ENCODE measurements around the gene RBP3. TPM values are rescaled to one million over a fixed set of nuclear protein-coding genes. Genes with fewer than 3 reads are reported as not detected.

The RBP3 gene
- total and polyA plus RNA-seq, 9 donors: 0.04 to 0.11 (median 0.07) TPM; not detected in 1

DNA sequence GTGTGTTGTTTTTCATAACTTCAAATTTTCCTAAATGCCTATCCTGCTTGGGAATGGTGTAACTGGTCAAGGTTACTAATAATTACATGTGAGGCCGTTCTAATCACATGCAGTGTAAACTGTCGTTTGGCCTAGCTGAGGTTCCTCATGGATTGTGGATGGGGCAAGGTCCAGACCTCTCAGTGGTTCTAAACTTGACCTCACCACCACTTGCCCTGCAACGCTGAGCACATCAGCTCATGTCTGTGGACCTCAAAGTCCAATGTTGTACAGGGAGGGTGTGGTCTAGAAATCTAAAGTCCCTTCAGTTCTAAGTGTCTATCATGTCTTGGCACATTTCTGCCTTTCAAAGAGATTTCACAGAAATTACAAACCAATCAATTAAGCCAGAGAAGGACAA is 15.6 kb downstream of the RBP3 start:
- no peak overlapping the region for H3K27ac ChIP-seq (ENCODE audit: low read length)
- no peaks in the 10 kb centered on the region for H3K27me3 ChIP-seq (ENCODE audit: control insufficient read depth, insufficient read depth, low read length)
- no peak for DNase-seq
- H3K9me3 ChIP-seq (replicated peaks; ENCODE audit: control insufficient read depth, low read depth, low read length): no peaks in the 10 kb centered on the region
- H3K4me3 ChIP-seq (ENCODE audit: low read length): no peak overlapping the region
- peaks cover 35% of the 10 kb centered on the region for H3K4me1 ChIP-seq (ENCODE audit: control insufficient read depth, insufficient read depth, low read length)
- peaks cover 2% of the 10 kb centered on the region for H3K36me3 ChIP-seq (ENCODE audit: control insufficient read depth, insufficient read depth, low read length)
- 80% methylated on average over 2 of the region's 3 CpGs for WGBS (ENCODE audit: insufficient coverage)

- WGBS (ENCODE audit: insufficient coverage): 55% methylated on average over 4 of the region's 4 CpGs
- Histone ChIP-seq H3K4me3 (ENCODE audit: low read length) (no peak overlapping the region), H3K27me3 (ENCODE audit: control insufficient read depth, insufficient read depth, low read length) (no peaks in the 10 kb centered on the region)
Measured at GRCh38 chr10:47364366-47364765, 16.2 kb downstream of the RBP3 start.

DNA sequence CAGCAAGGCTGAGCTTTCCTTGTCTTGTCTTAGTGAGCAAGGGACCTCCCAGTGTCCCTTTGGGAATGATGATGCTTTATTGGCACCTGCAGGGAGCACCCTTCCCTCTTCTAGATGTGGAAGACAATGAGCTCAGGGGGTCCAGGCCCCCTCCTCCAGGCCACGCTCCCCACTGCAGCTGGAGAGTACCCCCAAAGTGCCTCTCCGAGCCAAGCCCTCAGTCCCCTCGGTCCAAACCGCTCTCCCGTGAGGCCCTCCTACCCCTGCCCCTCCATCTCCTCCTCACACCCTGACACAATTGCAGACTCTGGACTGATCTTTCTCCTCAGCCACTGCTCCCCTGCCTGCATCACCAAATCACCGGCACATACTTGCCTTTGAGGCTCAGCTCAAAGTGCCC is 16.7 kb downstream of the RBP3 start:
- DNase-seq: no peak
- Histone ChIP-seq H3K9me3 (replicated peaks; ENCODE audit: control insufficient read depth, low read depth, low read length) (no peaks in the 10 kb centered on the region), H3K36me3 (ENCODE audit: control insufficient read depth, insufficient read depth, low read length) (peaks cover 2% of the 10 kb centered on the region), H3K27me3 (ENCODE audit: control insufficient read depth, insufficient read depth, low read length) (no peaks in the 10 kb centered on the region), H3K27ac (ENCODE audit: low read length) (no peak overlapping the region), H3K4me3 (ENCODE audit: low read length) (no peak overlapping the region), H3K4me1 (ENCODE audit: control insufficient read depth, insufficient read depth, low read length) (peaks cover 35% of the 10 kb centered on the region)
- WGBS (ENCODE audit: insufficient coverage): 79% methylated on average over 5 of the region's 6 CpGs

More at GRCh38 chr10:47364366-47364765, 16.2 kb downstream of the RBP3 start:
- peaks cover 2% of the 10 kb centered on the region for H3K36me3 ChIP-seq (ENCODE audit: control insufficient read depth, insufficient read depth, low read length)
- no peaks in the 10 kb centered on the region for H3K9me3 ChIP-seq (replicated peaks; ENCODE audit: control insufficient read depth, low read depth, low read length)
- peak; percentile 46 for DNase-seq
- H3K4me1 ChIP-seq (ENCODE audit: control insufficient read depth, insufficient read depth, low read length): peaks cover 35% of the 10 kb centered on the region
- no peak overlapping the region for H3K27ac ChIP-seq (ENCODE audit: low read length)

GRCh38 chr10:47365431-47366180 is 17.4 kb downstream of the RBP3 start:
- Histone ChIP-seq H3K27me3 (ENCODE audit: control insufficient read depth, insufficient read depth, low read length) (no peaks in the 10 kb centered on the region), H3K4me3 (ENCODE audit: low read length) (no peak overlapping the region), H3K36me3 (ENCODE audit: control insufficient read depth, insufficient read depth, low read length) (peaks cover 2% of the 10 kb centered on the region), H3K4me1 (ENCODE audit: control insufficient read depth, insufficient read depth, low read length) (peaks cover 32% of the 10 kb centered on the region), H3K27ac (ENCODE audit: low read length) (no peak overlapping the region), H3K9me3 (replicated peaks; ENCODE audit: control insufficient read depth, low read depth, low read length) (no peaks in the 10 kb centered on the region)
- DNase-seq: no peak
- 84% methylated on average over 7 of the region's 9 CpGs for WGBS (ENCODE audit: insufficient coverage)

DNA sequence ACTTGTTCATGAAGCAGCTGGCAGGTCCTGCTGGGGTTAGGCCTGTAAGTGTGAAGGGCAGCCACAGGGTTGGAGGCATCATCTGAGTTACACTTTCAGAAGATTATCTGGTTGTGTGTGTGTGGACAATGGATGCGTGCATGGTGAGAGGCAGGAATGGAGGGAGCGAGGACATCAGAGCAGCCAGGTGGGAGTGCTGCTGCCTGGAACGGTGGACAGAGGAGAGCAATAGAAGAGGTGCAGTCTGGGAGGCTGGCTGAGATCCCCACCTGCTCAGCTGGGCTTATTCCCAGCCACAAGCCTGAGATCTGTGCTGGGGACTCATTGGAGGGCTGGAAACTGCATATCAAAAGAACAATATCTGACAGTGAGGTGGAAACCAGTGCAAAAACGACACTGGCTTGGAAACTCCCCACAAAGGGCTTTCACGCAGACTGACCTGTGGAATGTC is 18.0 kb downstream of the RBP3 start:
- peaks cover 2% of the 10 kb centered on the region for H3K36me3 ChIP-seq (ENCODE audit: control insufficient read depth, insufficient read depth, low read length)
- WGBS (ENCODE audit: insufficient coverage): 75% methylated on average over 5 of the region's 5 CpGs
- H3K4me3 ChIP-seq (ENCODE audit: low read length): no peak overlapping the region
- no peak for DNase-seq
- no peaks in the 10 kb centered on the region for H3K9me3 ChIP-seq (replicated peaks; ENCODE audit: control insufficient read depth, low read depth, low read length)
- H3K27ac ChIP-seq (ENCODE audit: low read length): no peak overlapping the region
- H3K27me3 ChIP-seq (ENCODE audit: control insufficient read depth, insufficient read depth, low read length): no peaks in the 10 kb centered on the region
- peaks cover 30% of the 10 kb centered on the region for H3K4me1 ChIP-seq (ENCODE audit: control insufficient read depth, insufficient read depth, low read length)

DNA sequence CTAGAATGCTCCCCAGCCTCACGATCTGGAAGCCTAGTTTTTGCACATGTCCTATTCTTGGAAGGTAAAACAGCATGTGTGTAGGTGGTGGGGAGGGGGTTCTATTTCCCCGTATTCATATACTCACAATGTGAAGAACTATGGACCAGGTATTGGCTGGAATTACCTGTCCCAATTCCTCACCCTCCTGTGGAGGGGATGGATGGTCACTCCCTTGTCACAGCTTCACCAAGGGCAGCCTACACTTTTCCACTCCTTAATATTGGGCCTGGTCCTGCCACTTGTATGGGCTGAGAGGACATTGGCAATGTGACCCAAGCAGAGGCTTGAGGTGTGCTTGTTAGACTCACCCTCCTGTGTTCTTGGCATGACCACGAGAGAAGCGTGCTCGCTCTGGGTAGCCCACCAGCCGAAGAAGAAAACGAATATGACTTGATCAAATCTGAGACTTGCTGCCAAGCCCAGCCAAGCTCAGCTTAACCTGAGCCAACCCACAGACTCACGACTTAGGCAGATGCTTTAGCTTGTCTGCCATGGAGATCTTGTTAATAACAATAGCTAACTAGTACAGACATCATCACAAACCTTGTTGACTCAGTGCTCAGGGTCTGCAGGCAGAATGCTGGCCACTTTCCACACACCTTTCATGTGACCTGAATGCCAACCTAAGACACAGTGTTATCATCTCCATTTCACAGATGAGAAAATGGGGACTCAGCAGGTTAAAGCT is 18.7 kb downstream of the RBP3 start:
- Histone ChIP-seq H3K4me1 (ENCODE audit: control insufficient read depth, insufficient read depth, low read length) (peaks cover 25% of the 10 kb centered on the region), H3K4me3 (ENCODE audit: low read length) (no peak overlapping the region), H3K9me3 (replicated peaks; ENCODE audit: control insufficient read depth, low read depth, low read length) (no peaks in the 10 kb centered on the region), H3K27ac (ENCODE audit: low read length) (no peak overlapping the region), H3K36me3 (ENCODE audit: control insufficient read depth, insufficient read depth, low read length) (peaks cover 2% of the 10 kb centered on the region), H3K27me3 (ENCODE audit: control insufficient read depth, insufficient read depth, low read length) (no peaks in the 10 kb centered on the region)
- 83% methylated on average over 6 of the region's 8 CpGs for WGBS (ENCODE audit: insufficient coverage)
- no peak for DNase-seq

DNA sequence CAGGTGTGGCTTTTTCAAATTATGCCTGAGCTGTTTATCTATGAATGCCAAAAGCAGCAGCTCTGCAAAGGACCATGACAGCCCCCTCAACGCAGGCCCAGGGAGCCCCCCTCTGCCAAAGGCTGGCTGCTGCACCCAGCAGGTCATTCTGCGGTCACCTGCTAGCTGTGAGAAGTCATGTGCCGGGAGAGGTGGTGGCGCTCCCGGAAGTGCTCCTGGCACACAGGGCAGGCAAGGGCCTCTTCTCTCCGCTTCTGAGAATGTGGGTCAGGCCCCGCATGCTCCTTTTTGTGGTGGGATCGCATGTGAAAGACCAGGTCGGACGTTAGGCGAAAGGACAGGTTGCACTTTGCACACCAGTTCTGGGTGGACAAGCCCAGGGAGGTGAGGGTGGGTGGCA is 19.5 kb downstream of the RBP3 start:
- H3K9me3 ChIP-seq (replicated peaks; ENCODE audit: control insufficient read depth, low read depth, low read length): no peaks in the 10 kb centered on the region
- no peak for DNase-seq
- no peak overlapping the region for H3K27ac ChIP-seq (ENCODE audit: low read length)
- peaks cover 2% of the 10 kb centered on the region for H3K36me3 ChIP-seq (ENCODE audit: control insufficient read depth, insufficient read depth, low read length)
- no peaks in the 10 kb centered on the region for H3K27me3 ChIP-seq (ENCODE audit: control insufficient read depth, insufficient read depth, low read length)
- peaks cover 25% of the 10 kb centered on the region for H3K4me1 ChIP-seq (ENCODE audit: control insufficient read depth, insufficient read depth, low read length)
- H3K4me3 ChIP-seq (ENCODE audit: low read length): no peak overlapping the region
- WGBS (ENCODE audit: insufficient coverage): 88% methylated on average over 11 of the region's 11 CpGs

GRCh38 chr10:47368431-47369180 is 20.4 kb downstream of the RBP3 start:
- DNase-seq: no peak
- WGBS (ENCODE audit: insufficient coverage): 93% methylated on average over 21 of the region's 24 CpGs

DNA sequence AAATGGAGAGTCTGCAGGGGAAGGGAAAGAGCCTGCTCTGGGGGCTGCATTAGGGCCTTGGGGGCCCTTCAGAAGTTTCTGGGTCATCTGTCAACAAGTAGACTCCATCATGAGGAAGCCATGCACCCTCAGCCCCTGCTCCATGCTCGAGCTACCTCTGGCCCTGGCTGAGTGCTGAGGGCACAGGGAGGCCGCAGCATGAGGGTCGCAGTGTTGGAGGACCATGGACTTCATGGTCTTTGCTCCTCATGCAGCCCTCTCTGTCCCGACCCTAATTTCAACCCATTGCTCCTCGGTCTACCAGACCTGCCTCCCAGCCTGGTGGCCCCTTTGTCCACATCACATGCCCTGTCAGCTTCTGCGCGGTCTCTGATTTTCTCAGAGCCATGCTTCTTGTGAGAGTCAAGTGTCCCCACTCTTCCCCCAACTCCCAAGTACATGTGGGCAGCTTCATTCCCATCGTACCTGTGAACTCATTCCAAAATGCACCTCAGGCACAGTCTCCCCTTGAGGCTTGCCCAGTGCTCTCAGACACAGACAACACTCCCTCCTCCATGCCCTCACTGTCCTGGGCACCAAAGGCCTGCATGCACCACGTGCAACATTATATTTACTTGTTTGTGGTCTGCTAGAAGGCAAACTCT is 21.2 kb downstream of the RBP3 start:
- 87% methylated on average over 8 of the region's 9 CpGs for WGBS (ENCODE audit: insufficient coverage)

More at GRCh38 chr10:47368431-47369180, 20.4 kb downstream of the RBP3 start:
- Histone ChIP-seq H3K27me3 (ENCODE audit: control insufficient read depth, insufficient read depth, low read length) (no peaks in the 10 kb centered on the region), H3K4me1 (ENCODE audit: control insufficient read depth, insufficient read depth, low read length) (peaks cover 25% of the 10 kb centered on the region), H3K27ac (ENCODE audit: low read length) (no peak overlapping the region), H3K4me3 (ENCODE audit: low read length) (no peak overlapping the region), H3K36me3 (ENCODE audit: control insufficient read depth, insufficient read depth, low read length) (peaks cover 2% of the 10 kb centered on the region), H3K9me3 (replicated peaks; ENCODE audit: control insufficient read depth, low read depth, low read length) (no peaks in the 10 kb centered on the region)

More for the DNA sequence above, 21.2 kb downstream of the RBP3 start:
- no peak for DNase-seq
- no peaks in the 10 kb centered on the region for H3K27me3 ChIP-seq (ENCODE audit: control insufficient read depth, insufficient read depth, low read length)
- H3K27ac ChIP-seq (ENCODE audit: low read length): no peak overlapping the region
- no peak overlapping the region for H3K4me3 ChIP-seq (ENCODE audit: low read length)
- H3K36me3 ChIP-seq (ENCODE audit: control insufficient read depth, insufficient read depth, low read length): peaks cover 2% of the 10 kb centered on the region
- no peaks in the 10 kb centered on the region for H3K9me3 ChIP-seq (replicated peaks; ENCODE audit: control insufficient read depth, low read depth, low read length)
- H3K4me1 ChIP-seq (ENCODE audit: control insufficient read depth, insufficient read depth, low read length): peaks cover 22% of the 10 kb centered on the region
